Left ventricle myocardium inferior (tissue), 1 donor: Measurements from ENCODE around the gene BLOC1S2. TPM values are rescaled to one million over a fixed set of nuclear protein-coding genes. Genes with fewer than 3 reads are reported as not detected.

Source experiments
- DNase-seq: peaks from one replicate; pipeline ENCODE4 v3.0.0-alpha.2; 2020
- H3K27ac ChIP-seq: fragments of 200-600 bp; replicated peaks from 2 replicates; pipeline ENCODE4 v1.8.0; 2021
- H3K27me3 ChIP-seq: fragments of 200-600 bp; 2 replicates; pipeline ENCODE4 v1.8.0; 2021; ENCODE audit warnings: low read depth
- H3K36me3 ChIP-seq: fragments of 200-600 bp; 2 replicates; pipeline ENCODE4 v1.8.0; 2021
- H3K4me1 ChIP-seq: fragments of 200-600 bp; 2 replicates; pipeline ENCODE4 v1.8.0; 2021
- H3K4me3 ChIP-seq: fragments of 200-600 bp; 2 replicates; pipeline ENCODE4 v1.8.0; 2021; ENCODE audit warnings: mild to moderate bottlenecking, moderate library complexity
- H3K9me3 ChIP-seq: fragments of 200-600 bp; replicated peaks from 2 replicates; pipeline ENCODE4 v1.8.0; 2021
- intact Hi-C: fragments of 100-400 bp; cut with micrococcal nuclease; formaldehyde crosslinking; loops from one replicate; pipeline ENCODE4 v1.11.0; 2022
- total RNA-seq: library from RNA; stranded (reverse); fragmentation: NEBNext Ultra II Directional; extraction: Animal tissue kit (Norgen Biotek cat#: 25700); gene quantifications from one replicate; pipeline ENCODE4 v1.2.1, GENCODE V29; 2021
- TF ChIP-seq, protein P1 (sequence below): fragments of 200-600 bp; IDR thresholded peaks from 2 replicates; pipeline ENCODE4 v1.8.0; 2021; ENCODE audit warnings: antibody characterized with exemption, mild to moderate bottlenecking, borderline replicate concordance
- donor health status: DM: no; HTN: yes; CAD: no; lungs with severe emphysema.

Gene BLOC1S2
- total RNA-seq, 1 donor from 2014 or later: 21.0 TPM

DNA sequence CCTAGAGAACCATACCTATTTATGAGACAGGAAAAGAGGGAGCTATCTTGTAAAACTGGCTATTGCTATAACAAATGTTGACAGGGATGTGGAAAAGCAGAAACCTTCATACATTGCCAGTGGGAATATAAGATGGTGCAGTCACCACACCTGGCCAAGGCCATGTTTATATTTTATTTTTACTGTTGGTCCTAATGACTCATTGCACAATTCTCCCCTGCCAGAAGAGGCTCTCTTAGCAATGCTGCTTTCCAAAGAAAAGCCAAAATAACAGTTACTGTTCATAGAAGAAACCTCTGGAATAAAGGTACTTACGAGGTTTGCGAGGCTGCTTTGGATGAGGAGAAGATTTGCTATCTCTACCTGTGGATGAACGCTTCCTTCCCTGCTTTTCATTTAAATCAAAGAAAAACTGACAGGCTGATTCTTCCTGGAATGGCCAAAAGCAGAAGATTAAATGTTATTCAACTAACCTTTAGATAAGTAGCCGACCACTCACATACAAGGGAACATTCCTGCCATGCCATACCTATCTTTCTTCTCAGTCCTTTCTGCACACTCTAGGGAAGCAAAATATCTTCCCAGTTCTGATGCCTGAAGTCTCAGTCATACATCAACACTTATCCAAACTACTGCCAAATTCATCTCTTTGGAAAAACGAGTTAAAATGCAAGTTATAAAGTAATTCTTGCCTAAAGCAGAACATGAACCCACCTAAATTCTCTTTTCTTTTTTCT, 40.8 kb downstream of the BLOC1S2 start:
- intact Hi-C loops: no loop called here
- no peaks in the 10 kb centered on the region for H3K27me3 ChIP-seq
- TF ChIP-seq, protein P1, sequence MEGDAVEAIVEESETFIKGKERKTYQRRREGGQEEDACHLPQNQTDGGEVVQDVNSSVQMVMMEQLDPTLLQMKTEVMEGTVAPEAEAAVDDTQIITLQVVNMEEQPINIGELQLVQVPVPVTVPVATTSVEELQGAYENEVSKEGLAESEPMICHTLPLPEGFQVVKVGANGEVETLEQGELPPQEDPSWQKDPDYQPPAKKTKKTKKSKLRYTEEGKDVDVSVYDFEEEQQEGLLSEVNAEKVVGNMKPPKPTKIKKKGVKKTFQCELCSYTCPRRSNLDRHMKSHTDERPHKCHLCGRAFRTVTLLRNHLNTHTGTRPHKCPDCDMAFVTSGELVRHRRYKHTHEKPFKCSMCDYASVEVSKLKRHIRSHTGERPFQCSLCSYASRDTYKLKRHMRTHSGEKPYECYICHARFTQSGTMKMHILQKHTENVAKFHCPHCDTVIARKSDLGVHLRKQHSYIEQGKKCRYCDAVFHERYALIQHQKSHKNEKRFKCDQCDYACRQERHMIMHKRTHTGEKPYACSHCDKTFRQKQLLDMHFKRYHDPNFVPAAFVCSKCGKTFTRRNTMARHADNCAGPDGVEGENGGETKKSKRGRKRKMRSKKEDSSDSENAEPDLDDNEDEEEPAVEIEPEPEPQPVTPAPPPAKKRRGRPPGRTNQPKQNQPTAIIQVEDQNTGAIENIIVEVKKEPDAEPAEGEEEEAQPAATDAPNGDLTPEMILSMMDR: no peak
- H3K36me3 ChIP-seq: peaks cover 88% of the 10 kb centered on the region
- no peak overlapping the region for H3K4me3 ChIP-seq
- H3K9me3 ChIP-seq: no peaks in the 10 kb centered on the region
- H3K4me1 ChIP-seq: peaks cover 3% of the 10 kb centered on the region
- H3K27ac ChIP-seq: no peak overlapping the region
- no peak for DNase-seq

DNA sequence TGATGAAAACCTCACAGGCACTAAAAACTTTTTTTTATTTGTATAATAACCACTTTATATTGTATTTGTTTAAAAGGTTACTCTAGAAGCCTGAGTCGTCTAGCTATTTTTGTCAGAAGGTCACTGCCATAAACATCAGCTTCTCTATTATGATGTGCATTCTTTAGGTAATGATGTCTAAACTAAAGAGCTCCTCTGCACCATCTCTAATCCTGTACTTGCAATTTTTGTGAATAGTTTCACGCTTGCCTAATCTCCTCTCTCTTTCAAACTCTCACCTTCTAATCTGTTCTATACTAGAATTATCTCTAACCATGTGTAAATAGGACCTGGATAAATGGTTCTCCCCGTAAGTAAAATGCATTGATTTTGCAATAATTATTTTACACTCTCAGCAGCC, 46.6 kb downstream of the BLOC1S2 start:
- Histone ChIP-seq H3K27me3 (no peaks in the 10 kb centered on the region), H3K4me3 (no peak overlapping the region), H3K36me3 (peaks cover 86% of the 10 kb centered on the region), H3K4me1 (no peaks in the 10 kb centered on the region), H3K9me3 (no peaks in the 10 kb centered on the region), H3K27ac (no peak overlapping the region)
- intact Hi-C loops: no loop called here
- no peak for DNase-seq
- TF ChIP-seq, protein P1: no peak

DNA sequence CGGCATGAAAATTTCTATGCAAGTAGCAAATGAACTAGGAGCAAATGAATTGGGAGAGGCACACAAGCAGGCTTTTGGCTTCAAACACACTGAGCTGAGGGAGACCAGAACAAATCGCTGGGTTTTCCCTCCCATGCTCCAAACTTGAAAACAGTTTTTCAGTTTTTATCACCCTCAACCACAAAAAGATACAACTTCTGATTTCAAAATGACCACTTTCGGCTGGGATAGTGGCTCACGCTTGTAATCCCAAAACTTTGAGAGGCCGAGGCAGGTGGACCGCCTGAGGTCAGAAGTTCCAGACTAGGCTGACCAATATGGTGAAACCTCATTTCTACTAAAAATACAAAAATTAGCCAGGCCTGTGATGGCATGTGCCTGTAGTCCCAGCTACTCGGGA, 48.1 kb downstream of the BLOC1S2 start:
- Histone ChIP-seq H3K27ac (no peak overlapping the region), H3K27me3 (no peaks in the 10 kb centered on the region), H3K4me3 (no peak overlapping the region), H3K4me1 (no peaks in the 10 kb centered on the region), H3K9me3 (no peaks in the 10 kb centered on the region), H3K36me3 (peaks cover 86% of the 10 kb centered on the region)
- TF ChIP-seq, protein P1: no peak
- no peak for DNase-seq
- intact Hi-C loops: no loop called here

DNA sequence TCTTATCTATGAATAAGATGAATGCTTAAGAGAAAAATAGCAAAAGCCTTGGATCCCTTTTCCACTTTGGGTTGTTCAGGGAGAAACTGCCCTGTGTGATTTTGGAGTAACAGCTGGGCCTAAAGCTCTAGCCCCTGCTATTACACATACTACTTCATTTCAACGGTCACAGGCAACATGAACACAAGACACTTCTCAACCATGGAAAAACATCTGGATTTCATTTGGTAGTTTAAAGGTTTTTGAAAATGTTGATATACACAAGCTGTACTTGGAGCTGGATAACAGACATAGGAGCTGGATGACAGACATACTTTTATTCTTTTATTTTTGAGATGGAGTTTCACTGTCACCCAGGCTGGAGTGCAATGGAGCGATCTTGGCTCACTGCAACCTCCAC, 54.4 kb downstream of the BLOC1S2 start:
- peaks cover 58% of the 10 kb centered on the region for H3K36me3 ChIP-seq
- no peaks in the 10 kb centered on the region for H3K9me3 ChIP-seq
- no peak overlapping the region for H3K4me3 ChIP-seq
- no peaks in the 10 kb centered on the region for H3K27me3 ChIP-seq
- no peak for DNase-seq
- intact Hi-C loops: no loop called here
- H3K4me1 ChIP-seq: peaks cover 29% of the 10 kb centered on the region
- TF ChIP-seq, protein P1: no peak
- no peak overlapping the region for H3K27ac ChIP-seq

DNA sequence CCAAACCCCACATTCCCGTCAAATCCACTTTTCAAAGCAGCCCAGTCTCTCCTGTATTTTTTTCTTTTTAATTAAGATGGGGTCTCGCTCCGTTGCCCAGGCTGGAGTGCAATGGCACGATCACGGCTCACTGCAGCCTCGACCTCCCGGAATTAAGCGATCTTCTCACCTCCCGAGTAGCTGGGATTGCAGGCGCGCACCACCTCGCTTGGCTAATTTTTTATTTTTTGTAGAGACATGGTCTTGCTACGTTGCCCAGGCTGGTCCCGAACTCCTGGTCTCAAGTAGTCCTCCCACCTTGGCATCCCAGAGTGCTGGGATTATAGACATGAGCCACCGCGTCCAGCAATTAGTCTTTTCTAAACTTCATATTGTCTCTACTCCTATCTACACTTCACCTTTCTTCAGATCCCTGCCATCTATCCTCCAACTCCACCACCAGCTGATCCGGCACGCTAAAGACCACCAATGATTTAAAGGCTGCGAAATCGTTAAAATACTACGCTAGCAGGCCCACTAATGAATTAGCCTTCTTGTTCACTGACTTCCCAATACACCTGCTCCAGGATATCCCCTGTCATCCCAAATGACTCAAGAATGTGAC, 56.6 kb downstream of the BLOC1S2 start:
- H3K36me3 ChIP-seq: peaks cover 45% of the 10 kb centered on the region
- peak overlapping the region; percentile 97 for H3K4me3 ChIP-seq
- peak overlapping the region; percentile 83 for H3K27ac ChIP-seq
- TF ChIP-seq, protein P1: no peak
- H3K9me3 ChIP-seq: no peaks in the 10 kb centered on the region
- DNase-seq: no peak
- H3K4me1 ChIP-seq: peaks cover 30% of the 10 kb centered on the region
- no peaks in the 10 kb centered on the region for H3K27me3 ChIP-seq
- intact Hi-C loops: no loop called here
